Peyer's patch (tissue), 4 donors: ENCODE results near the gene SPATA20.

Experiments used
- CTCF ChIP-seq, 6 experiments: fragments of 450-650 bp in 4 of 6; fragments of 200-600 bp in 2 of 6; sonication (generic) in 1 of 6; IDR thresholded peaks; one replicate each; pipeline ENCODE4 v1.5.1; 2017 to 2019; ENCODE audit warnings: antibody characterized with exemption in 6 of 6, mild to moderate bottlenecking in 3 of 6, moderate library complexity in 1 of 6
- POLR2A ChIP-seq, 2 donors: fragments of 450-650 bp; IDR thresholded peaks; one replicate each; pipeline ENCODE4 v1.5.1; 2017; ENCODE audit warnings: antibody characterized with exemption in 2 of 2, mild to moderate bottlenecking in 2 of 2, moderate library complexity in 2 of 2

DNA sequence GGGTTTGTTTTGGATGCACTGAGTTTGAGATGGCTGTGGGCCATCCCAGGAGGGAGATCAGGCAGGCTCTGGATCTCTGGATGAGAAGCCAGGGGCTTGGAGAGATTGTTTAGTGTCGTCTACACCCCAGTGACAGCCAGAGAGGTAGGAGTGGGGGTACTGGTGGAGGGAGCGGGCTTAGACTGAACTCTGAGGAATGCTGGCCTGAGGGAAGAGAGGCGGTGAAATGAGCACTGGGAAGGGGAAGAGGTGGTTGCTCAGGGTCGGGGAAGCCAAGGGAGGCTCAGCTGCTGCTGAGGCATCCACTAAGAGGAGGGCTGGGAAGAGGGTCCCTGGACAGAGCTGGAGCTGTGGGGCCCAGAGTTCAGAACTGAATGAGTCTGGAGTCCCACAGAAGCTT is 37.1 kb downstream of the SPATA20 start:
- no peak for TF ChIP-seq CTCF (IDR thresholded peaks at IDR 0.05)
- TF ChIP-seq POLR2A (IDR thresholded peaks at IDR 0.05), result no peak
